HG02981 (cell line): ENCODE measurements around the gene NUPR1.
"Not testable (repeated sequence)": the region's sequence is repeated elsewhere in the genome, so short reads cannot be mapped to it uniquely, and the experiment has no call there.

Source experiments
- ATAC-seq: cut with Tn5 transposase; IDR thresholded peaks from one replicate; pipeline ENCODE4 v1.9.1; 2021; ENCODE audit warnings: mild to moderate bottlenecking, moderate library complexity; ENCODE audit not compliant: unreplicated experiment

The NUPR1 gene

GRCh38 chr16:28527985-28528384, 10.8 kb downstream of the NUPR1 start:
- ATAC-seq: no peak

DNA sequence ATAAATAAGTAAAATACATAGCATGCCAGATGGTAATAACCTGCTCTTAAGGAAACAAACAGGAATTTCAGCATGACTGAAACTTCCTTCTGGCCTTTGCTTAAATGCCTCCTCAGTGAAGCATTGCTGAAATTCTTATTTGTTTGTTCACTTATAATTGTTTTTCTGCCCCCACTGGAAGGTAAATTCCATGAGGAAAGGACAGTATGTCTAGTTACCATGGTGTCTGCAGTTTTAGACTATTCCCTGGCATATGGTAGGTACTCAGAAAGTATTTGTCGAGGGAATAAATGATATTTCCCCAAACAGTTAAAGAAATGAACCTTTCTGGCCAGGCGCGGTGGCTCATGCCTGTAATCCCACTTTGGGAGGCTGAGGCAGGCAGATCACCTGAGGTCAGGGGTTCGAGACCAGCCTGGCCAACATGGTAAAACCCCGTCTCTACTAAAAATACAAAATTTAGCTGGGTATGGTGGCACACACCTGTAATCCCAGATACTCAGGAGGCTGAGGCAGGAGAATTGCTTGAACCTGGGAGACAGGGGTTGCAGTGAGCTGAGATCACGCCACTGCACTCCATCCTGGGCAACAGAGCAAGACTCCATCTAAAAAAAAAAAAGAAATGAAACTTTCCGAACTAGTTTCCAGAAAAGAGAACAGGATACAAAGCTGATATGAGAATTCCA, 11.5 kb downstream of the NUPR1 start:
- not testable (repeated sequence) for ATAC-seq

DNA sequence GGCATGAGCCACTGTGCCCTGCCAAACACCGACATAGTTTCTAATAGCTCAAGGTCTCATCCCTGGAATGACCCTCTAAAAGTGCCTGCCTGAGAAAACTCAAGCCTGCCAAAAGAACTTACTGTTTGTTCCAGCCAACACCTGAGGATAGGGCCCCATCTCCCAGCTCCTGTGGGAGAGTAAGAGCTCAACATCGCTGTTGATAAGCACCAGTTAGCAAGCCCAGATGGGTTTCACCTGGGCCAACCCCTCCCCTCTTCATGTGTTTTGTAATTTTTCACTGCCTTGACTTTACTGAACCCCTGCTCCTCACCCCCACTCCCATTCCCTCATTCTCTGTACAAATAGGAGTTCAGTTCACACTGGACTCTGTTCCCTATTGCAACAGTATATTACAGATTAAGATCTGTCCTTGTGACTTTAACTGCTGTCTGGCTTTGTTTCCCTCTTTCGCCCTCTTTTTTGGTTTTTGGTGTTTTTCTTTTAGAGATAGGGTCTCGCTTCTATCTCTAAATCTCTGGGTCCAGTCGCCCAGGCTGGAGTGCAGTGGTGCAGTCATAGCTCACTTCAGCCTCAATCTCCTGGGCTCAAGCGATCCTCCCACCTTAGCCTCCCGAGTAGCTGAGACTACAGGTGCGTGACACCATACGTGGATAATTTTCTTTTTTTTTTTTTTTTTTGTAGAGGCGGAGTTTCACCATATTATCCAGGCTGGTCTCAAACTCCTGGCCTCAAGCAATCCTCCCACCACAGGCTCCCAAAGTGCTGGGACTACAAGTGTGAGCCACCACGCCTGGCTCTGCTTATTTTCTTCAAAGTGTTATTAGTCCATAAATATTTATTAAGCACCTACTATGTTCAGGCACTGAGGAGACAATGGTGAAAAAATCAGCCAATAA, 12.3 kb downstream of the NUPR1 start:
- no peak for ATAC-seq

- no peak for ATAC-seq
Measured at GRCh38 chr16:28524681-28525171, 14.0 kb downstream of the NUPR1 start.

DNA sequence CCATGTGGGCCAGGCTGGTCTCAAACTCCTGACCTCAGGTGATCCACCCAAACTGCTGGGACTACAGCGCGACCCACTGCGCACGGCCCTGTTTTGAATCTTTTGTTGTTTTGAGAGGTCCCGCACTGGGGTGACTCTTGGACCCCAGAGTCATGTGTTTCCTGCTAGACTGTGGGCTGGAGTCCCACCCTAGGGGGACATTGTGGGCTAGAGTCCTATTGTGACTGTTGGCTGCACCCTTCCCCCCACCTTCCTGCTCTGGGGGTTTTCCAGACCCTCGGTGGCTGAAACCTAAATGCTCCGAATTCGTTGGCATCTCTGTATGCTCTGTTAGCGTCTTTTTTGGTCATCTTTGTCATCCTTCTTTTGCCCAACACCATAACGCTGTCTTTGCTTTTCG, 16.0 kb downstream of the NUPR1 start:
- no peak for ATAC-seq

GRCh38 chr16:28521436-28521835, 17.3 kb downstream of the NUPR1 start:
- no peak for ATAC-seq

DNA sequence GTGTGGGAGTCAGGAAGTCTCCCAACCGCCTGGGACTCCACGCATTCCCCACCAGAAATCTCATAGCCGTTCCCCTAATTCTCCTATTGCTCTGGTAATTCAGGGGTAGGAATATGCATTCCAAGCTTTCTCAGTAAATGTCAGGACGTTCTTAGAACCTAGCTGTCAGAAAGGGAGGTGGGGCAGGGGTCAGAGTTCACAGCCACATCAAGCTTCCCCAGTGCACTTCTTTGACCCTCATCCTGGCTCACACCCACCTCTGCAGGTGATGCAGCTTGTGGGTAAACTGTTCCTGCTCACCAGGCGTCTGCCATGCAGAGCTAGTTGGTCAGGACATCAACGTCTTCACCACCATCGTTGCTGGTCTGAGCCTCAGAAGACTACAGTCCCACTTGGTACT, 18.1 kb downstream of the NUPR1 start:
- no peak for ATAC-seq

DNA sequence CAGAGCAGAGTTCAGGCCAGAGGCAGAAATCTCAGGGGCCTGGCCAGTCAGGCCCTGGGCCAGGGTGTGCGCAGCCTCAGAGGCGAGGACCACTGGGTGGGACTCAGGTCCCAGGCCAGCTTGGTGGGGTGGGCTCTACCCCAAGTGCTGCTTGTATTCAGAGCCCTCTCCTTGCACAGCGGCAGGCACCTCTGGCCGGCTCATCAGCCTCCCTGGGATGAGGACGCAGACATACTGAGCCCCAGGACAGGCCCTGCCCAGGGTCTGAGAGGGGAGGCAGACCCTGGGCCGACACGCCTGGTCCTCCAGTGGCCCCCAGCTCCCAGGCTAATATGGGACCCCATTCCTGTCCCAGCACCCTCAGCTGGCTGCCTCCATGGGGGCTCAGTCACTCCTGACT, 24.5 kb downstream of the NUPR1 start:
- ATAC-seq: no peak

DNA sequence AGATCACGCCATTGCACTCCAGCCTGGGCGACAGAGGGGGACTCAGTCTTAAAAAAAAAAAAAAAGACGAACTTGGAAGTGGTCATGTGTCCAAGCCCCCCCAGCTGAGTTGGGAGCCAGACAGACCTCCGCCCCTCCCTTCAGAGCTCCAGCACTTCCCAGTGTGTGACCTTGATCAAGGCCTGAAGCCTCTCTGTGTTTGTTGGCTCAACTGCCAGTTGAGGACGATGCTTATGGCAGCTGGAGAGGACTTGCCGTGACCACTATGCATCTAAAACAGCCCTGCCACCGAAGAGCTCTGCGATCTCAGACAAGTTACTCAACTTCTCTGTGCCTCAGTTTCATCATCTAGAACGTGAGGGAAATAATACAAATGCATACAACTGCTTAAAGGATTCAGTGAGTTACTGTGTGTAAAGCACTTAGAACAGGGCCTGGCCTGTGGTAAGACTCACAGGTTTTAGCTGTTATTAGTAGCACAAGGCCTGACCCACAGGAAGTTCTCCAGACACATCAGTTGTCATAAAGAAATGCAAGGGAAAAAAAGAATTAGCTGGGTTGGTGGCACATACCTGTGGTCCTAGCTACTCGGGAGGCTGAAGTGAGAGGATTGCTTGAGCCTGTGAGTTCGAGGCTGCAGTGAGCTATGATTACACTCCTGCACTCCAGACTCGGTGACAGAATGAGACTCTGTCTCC, 25.1 kb downstream of the NUPR1 start:
- ATAC-seq: no peak

GRCh38 chr16:28511801-28512789, 26.7 kb downstream of the NUPR1 start:
- no peak for ATAC-seq

DNA sequence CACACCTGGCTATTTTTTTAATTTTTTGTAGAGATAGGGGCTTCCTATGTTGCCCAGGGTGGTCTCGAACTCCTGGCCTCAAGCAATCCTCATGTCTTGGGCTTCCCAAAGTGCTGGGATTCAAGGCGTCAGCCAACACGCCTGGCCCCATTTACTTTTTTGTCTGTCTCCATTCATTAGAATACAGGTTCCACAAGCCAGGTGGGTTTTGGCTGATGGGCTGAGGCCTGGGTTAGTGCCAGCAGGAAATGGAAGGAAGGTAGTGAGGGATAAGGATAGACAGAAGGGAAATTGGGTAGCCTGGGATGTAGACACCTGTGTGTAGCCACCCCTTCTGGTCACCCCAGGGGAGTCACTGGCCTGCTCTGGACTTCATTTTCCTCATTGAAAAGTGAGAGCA, 27.7 kb downstream of the NUPR1 start:
- ATAC-seq: no peak

GRCh38 chr16:28505489-28506137, 33.2 kb downstream of the NUPR1 start:
- no peak for ATAC-seq

DNA sequence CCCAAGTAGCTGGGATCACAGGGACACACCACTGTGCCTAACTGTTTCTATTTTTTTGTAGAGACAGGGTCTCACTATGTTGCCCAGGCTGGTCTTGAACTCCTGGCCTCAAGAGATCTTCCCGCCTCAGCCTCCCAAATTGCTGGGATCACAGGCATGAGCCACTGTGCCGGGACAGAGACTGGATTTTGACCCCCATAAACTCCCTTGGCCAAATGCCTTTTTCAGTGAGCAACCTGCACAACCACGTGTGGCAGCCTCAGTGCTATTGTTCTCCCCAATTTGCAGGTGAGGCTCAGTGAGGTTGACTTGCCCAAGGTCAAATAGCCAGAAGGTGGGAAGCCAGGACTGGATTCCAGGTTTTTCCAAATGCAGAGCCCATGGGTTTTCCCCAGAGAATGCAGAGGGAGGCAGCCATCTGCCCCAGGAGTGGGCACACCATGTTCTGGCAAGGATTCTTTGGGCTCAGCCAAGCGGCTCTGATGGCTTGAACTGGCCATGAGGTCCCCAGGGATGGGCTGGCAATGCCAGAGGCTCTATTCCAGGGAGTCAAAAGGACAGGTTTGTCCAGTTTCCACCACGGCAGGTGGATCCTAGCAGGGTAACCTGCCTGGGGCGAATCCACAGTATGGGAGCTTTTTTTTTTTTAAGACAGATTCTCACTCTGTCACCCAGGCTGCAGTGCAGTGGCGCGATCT, 33.9 kb downstream of the NUPR1 start:
- ATAC-seq: no peak

GRCh38 chr16:28503470-28504259, 35.1 kb downstream of the NUPR1 start:
- ATAC-seq: no peak

GRCh38 chr16:28502290-28502689, 36.5 kb downstream of the NUPR1 start:
- ATAC-seq: no peak

DNA sequence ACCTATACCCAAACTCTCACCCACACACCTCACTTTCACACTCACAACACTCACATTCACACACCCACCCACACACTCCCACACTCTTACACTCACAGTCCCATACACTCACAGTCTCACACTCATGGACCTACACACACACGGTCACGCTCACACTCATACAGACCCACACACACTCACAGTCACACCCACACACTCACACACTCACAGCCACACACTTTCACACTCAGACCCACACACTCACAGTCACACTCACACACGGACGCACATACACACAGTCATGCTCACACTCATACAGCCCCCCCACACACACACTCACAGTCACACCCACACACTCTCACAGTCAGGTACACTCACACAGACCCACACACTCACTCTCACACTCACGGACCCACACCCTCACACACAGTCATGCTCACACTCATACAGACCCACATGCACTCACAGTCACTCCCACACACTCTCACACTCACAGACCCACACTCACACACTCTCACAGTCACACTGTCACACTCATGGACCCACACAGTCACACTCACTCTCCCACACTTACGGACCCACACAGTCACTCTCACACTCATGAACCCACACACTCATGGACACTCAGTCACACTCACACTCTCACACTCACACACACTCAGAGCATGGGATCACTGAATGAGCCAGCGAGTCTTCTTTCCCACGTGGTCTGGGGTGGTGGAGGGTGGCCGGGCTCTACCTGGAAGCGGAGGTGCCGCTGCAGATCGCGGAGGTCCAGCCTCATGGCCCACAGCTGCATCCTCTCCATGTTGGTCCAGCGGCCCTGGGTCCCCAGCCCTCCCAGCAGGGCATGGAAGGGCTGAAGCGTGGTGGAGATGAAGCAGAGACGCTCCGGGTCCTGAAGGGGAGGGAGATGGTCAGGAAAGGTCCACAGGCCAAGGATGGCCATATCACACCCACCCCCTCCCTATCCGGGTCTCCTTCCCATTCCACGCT, 37.2 kb downstream of the NUPR1 start:
- ATAC-seq: no peak

GRCh38 chr16:28500476-28501180, 38.1 kb downstream of the NUPR1 start:
- ATAC-seq: not testable (repeated sequence)
